ENCODE results near the gene KRTAP27-1.

DNA sequence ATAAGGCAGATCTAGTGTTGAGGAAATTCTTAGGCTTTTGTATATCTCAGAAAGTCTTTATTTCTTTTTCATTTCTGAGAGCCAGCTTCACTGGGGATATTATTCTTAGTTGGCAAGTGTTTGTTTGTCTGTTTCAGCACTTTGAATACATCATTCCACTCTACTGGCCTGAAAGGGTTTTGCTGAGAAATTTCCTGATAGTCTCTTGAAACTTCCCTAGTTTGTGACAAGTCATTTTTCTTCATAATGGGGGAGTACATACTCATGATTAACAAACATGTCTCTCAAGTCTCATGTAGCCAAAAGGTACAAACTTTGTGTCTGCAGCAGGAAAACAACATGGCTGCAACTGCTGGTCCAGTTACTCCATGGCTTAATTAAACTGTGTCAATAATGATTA lies 11.1 kb downstream of the KRTAP27-1 start:
- TF ChIP-seq CTCF (IDR thresholded peaks at IDR 0.05), result no peak
- TF ChIP-seq POLR2AphosphoS5 (IDR thresholded peaks at IDR 0.05), result no peak
- no peak for TF ChIP-seq POLR2A (IDR thresholded peaks at IDR 0.05)
